WTC11 (cell line): ENCODE results near the gene WDFY4. TPM values are rescaled to one million over a fixed set of nuclear protein-coding genes. Genes with fewer than 3 reads are reported as not detected.

ENCODE experiments used
- ATAC-seq: fragments of 200-7000 bp; cut with Tn5 transposase; 2 replicates; pipeline ENCODE4 v1.10.0; 2021; ENCODE audit warnings: mild to moderate bottlenecking, moderate library complexity
- CTCF ChIA-PET: fragments of 300-600 bp; sonication (Branson Sonifier 250); formaldehyde crosslinking; loops from one replicate; lab custom pipeline; 2021; ENCODE audit warnings: antibody characterized with exemption; lab: Charles Lee
- POLR2A ChIA-PET: fragments of 350-600 bp; sonication (Branson Sonifier 250); formaldehyde crosslinking; loops from one replicate; lab custom pipeline; 2021; ENCODE audit warnings: antibody characterized with exemption; lab: Charles Lee
- DNase-seq: peaks from one replicate; pipeline ENCODE4 v3.0.0; 2021; ENCODE audit warnings: low spot score
- H3K27ac Mint-ChIP-seq: 2 replicates; pipeline ENCODE4 v1.8.0; 2021; ENCODE audit warnings: mixed read lengths
- H3K27me3 Mint-ChIP-seq: 2 replicates; pipeline ENCODE4 v1.8.0; 2021; ENCODE audit warnings: low read depth, mild to moderate bottlenecking, moderate library complexity, mixed read lengths
- H3K36me3 Mint-ChIP-seq: 2 replicates; pipeline ENCODE4 v1.8.0; 2021; ENCODE audit warnings: mixed read lengths
- H3K4me1 Mint-ChIP-seq: 2 replicates; pipeline ENCODE4 v1.8.0; 2022; ENCODE audit warnings: mixed read lengths
- H3K4me3 Mint-ChIP-seq: 2 replicates; pipeline ENCODE4 v1.8.0; 2021; ENCODE audit warnings: mild to moderate bottlenecking, moderate library complexity, mixed read lengths
- H3K9me3 Mint-ChIP-seq: 2 replicates; pipeline ENCODE4 v1.8.0; 2021; ENCODE audit warnings: mixed read lengths
- AFF4 ChIP-seq: sonication (generic); formaldehyde crosslinking; IDR thresholded peaks from 2 replicates; pipeline ENCODE4 v1.8.1; 2023; ENCODE audit warnings: mild to moderate bottlenecking, missing genetic modification reagents, borderline replicate concordance
- AR ChIP-seq: fragments of 250-450 bp; sonication (Bioruptor Pico); IDR thresholded peaks from 2 replicates; pipeline ENCODE4 v1.9.0; 2021; ENCODE audit warnings: mild to moderate bottlenecking
- GTF2I ChIP-seq: fragments of 250-450 bp; sonication (Bioruptor Pico); conservative IDR thresholded peaks from 2 replicates; pipeline ENCODE4 v1.4.0; 2021; ENCODE audit warnings: mild to moderate bottlenecking
- IRF1 ChIP-seq: sonication (generic); formaldehyde crosslinking; IDR thresholded peaks from 2 replicates; pipeline ENCODE4 v1.8.0; 2023; ENCODE audit warnings: missing genetic modification reagents
- KAT7 ChIP-seq: sonication (generic); formaldehyde crosslinking; IDR thresholded peaks from 2 replicates; pipeline ENCODE4 v1.8.1; 2023; ENCODE audit warnings: missing genetic modification reagents, mild to moderate bottlenecking, borderline replicate concordance
- MAX ChIP-seq: sonication (generic); formaldehyde crosslinking; IDR thresholded peaks from 2 replicates; pipeline ENCODE4 v1.8.0; 2022; ENCODE audit warnings: mild to moderate bottlenecking, missing genetic modification reagents
- MXD4 ChIP-seq: fragments of 250-450 bp; sonication (Bioruptor Pico); IDR thresholded peaks from 2 replicates; pipeline ENCODE4 v1.8.0; 2021; ENCODE audit warnings: mild to moderate bottlenecking, moderate library complexity, borderline replicate concordance
- MYBL2 ChIP-seq: sonication (generic); formaldehyde crosslinking; IDR thresholded peaks from 2 replicates; pipeline ENCODE4 v1.8.1; 2023; ENCODE audit warnings: mild to moderate bottlenecking, moderate library complexity, missing genetic modification reagents
- NR1H2 ChIP-seq: sonication (generic); formaldehyde crosslinking; IDR thresholded peaks from 2 replicates; pipeline ENCODE4 v1.9.0; 2021; ENCODE audit warnings: mild to moderate bottlenecking, moderate library complexity, missing genetic modification reagents
- RELA ChIP-seq: sonication (generic); formaldehyde crosslinking; IDR thresholded peaks from 2 replicates; pipeline ENCODE4 v1.8.1; 2022; ENCODE audit warnings: missing genetic modification reagents, mild to moderate bottlenecking, borderline replicate concordance
- SMAD3 ChIP-seq: sonication (generic); formaldehyde crosslinking; IDR thresholded peaks from 2 replicates; pipeline ENCODE4 v1.8.0; 2022; ENCODE audit warnings: missing genetic modification reagents, mild to moderate bottlenecking, borderline replicate concordance
- SP1 ChIP-seq: sonication (generic); formaldehyde crosslinking; conservative IDR thresholded peaks from 2 replicates; pipeline ENCODE4 v1.8.1; 2022; ENCODE audit warnings: missing genetic modification reagents
- ZBTB21 ChIP-seq: sonication (generic); formaldehyde crosslinking; IDR thresholded peaks from 2 replicates; pipeline ENCODE4 v1.8.1; 2023; ENCODE audit warnings: mild to moderate bottlenecking, missing genetic modification reagents, borderline replicate concordance
- ZNF232 ChIP-seq: sonication (generic); formaldehyde crosslinking; IDR thresholded peaks from 2 replicates; pipeline ENCODE4 v1.8.0; 2022; ENCODE audit warnings: mild to moderate bottlenecking, missing genetic modification reagents
- ZNF263 ChIP-seq: sonication (generic); formaldehyde crosslinking; IDR thresholded peaks from 2 replicates; pipeline ENCODE4 v1.8.1; 2022; ENCODE audit warnings: low read depth, mild to moderate bottlenecking, moderate library complexity, missing genetic modification reagents
- ZNF425 ChIP-seq: fragments of 250-450 bp; sonication (Bioruptor Pico); conservative IDR thresholded peaks from 2 replicates; pipeline ENCODE4 v1.9.0; 2021; ENCODE audit warnings: mild to moderate bottlenecking
- ZNF671 ChIP-seq: fragments of 250-450 bp; sonication (Bioruptor Pico); IDR thresholded peaks from 2 replicates; pipeline ENCODE4 v1.8.0; 2021; ENCODE audit warnings: mild to moderate bottlenecking
- total RNA-seq: library from RNA; stranded (reverse); gene quantifications from 3 replicates; pipeline ENCODE4 v1.2.3, GENCODE V29; 2021

The WDFY4 gene
- total RNA-seq, 1 experiment from 2014 or later, result 0.13 TPM

GRCh38 chr10:48750019-48750418 lies 65.3 kb downstream of the WDFY4 start:
- no peak for DNase-seq
- no peaks in the 10 kb centered on the region for H3K27me3 Mint-ChIP-seq
- H3K4me3 Mint-ChIP-seq, result no peak overlapping the region
- no peak for TF ChIP-seq SMAD3 (CRISPR knock-in tag)
- TF ChIP-seq SP1 (CRISPR knock-in tag), result no peak
- no peak for TF ChIP-seq MYBL2
- no peak for TF ChIP-seq ZNF263 (CRISPR knock-in tag)
- no peak for TF ChIP-seq AFF4 (CRISPR knock-in tag)
- no peak for TF ChIP-seq AR (CRISPR knock-in tag)
- TF ChIP-seq ZNF425 (CRISPR knock-in tag), result no peak
- no peak for TF ChIP-seq NR1H2 (CRISPR knock-in tag)
- no peak for TF ChIP-seq RELA (CRISPR knock-in tag)
- no peak for TF ChIP-seq ZNF232 (CRISPR knock-in tag)
- no peak for TF ChIP-seq MXD4 (CRISPR knock-in tag)
- no peak for TF ChIP-seq GTF2I (CRISPR knock-in tag)
- peaks cover 7% of the 10 kb centered on the region; the same call in 1 of the 2 replicates for H3K9me3 Mint-ChIP-seq
- H3K36me3 Mint-ChIP-seq, result no peaks in the 10 kb centered on the region
- ChIA-PET CTCF (no interaction called here), POLR2A (no interaction called here)
- H3K27ac Mint-ChIP-seq, result no peak overlapping the region
- peaks cover 7% of the 10 kb centered on the region for H3K4me1 Mint-ChIP-seq
- no peak for ATAC-seq

GRCh38 chr10:48750991-48751390 lies 66.3 kb downstream of the WDFY4 start:
- DNase-seq, result no peak
- ChIA-PET POLR2A (no interaction called here), CTCF (interaction anchor here (1.2 kb wide), 1 partner anchor 94 kb away, joined by 6 read pairs; no protein-coding TSS in a partner anchor)
- Mint-ChIP-seq H3K27ac (no peak overlapping the region), H3K4me1 (peaks cover 6% of the 10 kb centered on the region), H3K27me3 (no peaks in the 10 kb centered on the region), H3K9me3 (peaks cover 7% of the 10 kb centered on the region; the same call in 1 of the 2 replicates), H3K4me3 (no peak overlapping the region), H3K36me3 (no peaks in the 10 kb centered on the region)
- TF ChIP-seq ZBTB21 (CRISPR knock-in tag), result no peak
- TF ChIP-seq MAX (CRISPR knock-in tag), result no peak
- no peak for TF ChIP-seq KAT7 (CRISPR knock-in tag)
- TF ChIP-seq IRF1 (CRISPR knock-in tag), result no peak
- no peak for TF ChIP-seq ZNF671 (CRISPR knock-in tag)
- no peak for ATAC-seq
